Gastroesophageal sphincter (tissue), 3 donors: ENCODE results near the gene TPRN.

ENCODE experiments used
- EP300 ChIP-seq: sonication (generic); formaldehyde crosslinking; IDR thresholded peaks from one replicate; pipeline ENCODE4 v1.6.1; 2017; ENCODE audit warnings: antibody characterized with exemption, mild to moderate bottlenecking
- TF ChIP-seq, protein P1 (sequence below), 4 experiments: fragments of 200-600 bp in 2 of 4; fragments of 450-650 bp in 2 of 4; sonication (generic) in 1 of 4; IDR thresholded peaks; one replicate each; pipeline ENCODE4 v1.5.1; 2017 to 2019; ENCODE audit warnings: antibody characterized with exemption in 4 of 4, mild to moderate bottlenecking in 2 of 4, moderate library complexity in 2 of 4

DNA sequence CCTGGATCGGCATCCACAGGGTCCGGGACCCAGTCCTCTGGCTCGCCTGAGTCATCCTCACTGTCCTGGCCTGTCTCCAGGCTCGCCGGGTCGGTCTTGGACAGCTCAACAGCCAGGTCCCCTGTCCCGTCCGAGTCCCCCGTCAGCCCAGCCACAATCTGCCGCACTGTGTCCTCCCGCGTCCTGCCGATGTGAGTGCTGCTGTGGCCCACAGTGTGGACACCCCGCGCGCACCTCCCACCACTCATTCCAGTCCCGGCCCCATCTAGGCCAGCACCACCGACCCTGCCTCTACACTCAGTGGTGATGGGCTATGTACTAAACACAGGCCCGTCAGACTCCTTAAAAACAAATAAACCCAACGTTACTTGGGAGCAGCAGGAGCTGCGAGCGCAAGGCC lies 18.9 kb downstream of the TPRN start:
- TF ChIP-seq, protein P1, sequence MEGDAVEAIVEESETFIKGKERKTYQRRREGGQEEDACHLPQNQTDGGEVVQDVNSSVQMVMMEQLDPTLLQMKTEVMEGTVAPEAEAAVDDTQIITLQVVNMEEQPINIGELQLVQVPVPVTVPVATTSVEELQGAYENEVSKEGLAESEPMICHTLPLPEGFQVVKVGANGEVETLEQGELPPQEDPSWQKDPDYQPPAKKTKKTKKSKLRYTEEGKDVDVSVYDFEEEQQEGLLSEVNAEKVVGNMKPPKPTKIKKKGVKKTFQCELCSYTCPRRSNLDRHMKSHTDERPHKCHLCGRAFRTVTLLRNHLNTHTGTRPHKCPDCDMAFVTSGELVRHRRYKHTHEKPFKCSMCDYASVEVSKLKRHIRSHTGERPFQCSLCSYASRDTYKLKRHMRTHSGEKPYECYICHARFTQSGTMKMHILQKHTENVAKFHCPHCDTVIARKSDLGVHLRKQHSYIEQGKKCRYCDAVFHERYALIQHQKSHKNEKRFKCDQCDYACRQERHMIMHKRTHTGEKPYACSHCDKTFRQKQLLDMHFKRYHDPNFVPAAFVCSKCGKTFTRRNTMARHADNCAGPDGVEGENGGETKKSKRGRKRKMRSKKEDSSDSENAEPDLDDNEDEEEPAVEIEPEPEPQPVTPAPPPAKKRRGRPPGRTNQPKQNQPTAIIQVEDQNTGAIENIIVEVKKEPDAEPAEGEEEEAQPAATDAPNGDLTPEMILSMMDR (IDR thresholded peaks at IDR 0.05): no peak
- TF ChIP-seq EP300: no peak
